GM13976 (cell line): ENCODE measurements around the gene SLC16A1.
A peak's percentile ranks its signal among the peaks of the same experiment; 100 is the strongest.

ENCODE experiments used
- DNase-seq: peaks from one replicate; pipeline ENCODE4 v3.0.0; 2012; ENCODE audit warnings: low spot score
- CTCF ChIP-seq: IDR thresholded peaks from 2 replicates; pipeline ENCODE4 v1.5.1; 2012; ENCODE audit warnings: borderline replicate concordance, mild to moderate bottlenecking; ENCODE audit not compliant: insufficient read depth; ENCODE audit errors: extremely low read depth, missing control alignments, control extremely low read depth
- in situ Hi-C: fragments of 300-500 bp; cut with MboI; formaldehyde crosslinking; loops from one replicate; pipeline ENCODE4 v1.12.0; 2022; ENCODE audit warnings: low sequenced_read_pairs, mixed read lengths, inconsistent platforms; ENCODE audit not compliant: unreplicated experiment

Gene SLC16A1

DNA sequence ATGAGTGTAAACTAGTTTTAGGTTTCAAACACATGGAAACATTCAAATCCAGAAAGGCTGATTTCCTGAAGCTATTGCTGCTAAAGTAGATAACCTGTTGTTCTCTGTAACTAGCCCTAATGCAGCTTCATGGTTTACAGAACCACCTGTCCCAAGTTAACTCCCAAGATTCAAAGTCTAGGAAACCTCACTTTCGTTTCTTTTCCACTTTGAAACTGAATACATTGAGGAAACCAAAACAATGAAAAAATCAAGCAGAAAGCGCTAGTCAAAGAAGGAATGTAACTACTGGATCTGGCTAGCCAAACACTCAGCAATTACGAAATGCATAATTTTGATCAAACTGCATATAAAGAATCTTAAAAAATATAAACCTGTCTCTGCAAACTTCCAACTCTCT lies 17.8 kb downstream of the SLC16A1 start:
- no peak for TF ChIP-seq CTCF
- in situ Hi-C loops, result no loop called here
- no peak for DNase-seq

- TF ChIP-seq CTCF, result no peak
- in situ Hi-C loops, result no loop called here
- no peak for DNase-seq
Observed at GRCh38 chr1:112937495-112937894, 18.5 kb downstream of the SLC16A1 start.

DNA sequence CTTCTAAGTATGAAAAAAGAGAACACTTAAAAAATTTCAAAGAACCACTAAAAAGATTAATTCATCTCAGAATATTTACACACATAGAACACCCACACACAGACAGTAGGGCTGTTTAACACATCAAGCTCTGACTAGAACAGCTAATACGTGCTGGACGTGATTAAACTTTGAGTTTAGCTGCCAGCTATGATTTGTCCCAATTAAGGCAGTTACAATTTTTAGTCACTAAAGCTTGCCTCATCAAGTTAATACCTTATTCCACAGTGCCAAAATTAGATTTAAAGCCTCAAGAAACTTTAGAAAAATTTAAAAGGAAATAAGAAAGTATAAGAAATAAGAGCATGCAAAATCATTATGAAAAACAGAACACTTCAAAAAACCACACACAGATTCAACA lies 18.9 kb downstream of the SLC16A1 start:
- in situ Hi-C loops, result no loop called here
- peak; percentile 41 for DNase-seq
- TF ChIP-seq CTCF, result no peak

DNA sequence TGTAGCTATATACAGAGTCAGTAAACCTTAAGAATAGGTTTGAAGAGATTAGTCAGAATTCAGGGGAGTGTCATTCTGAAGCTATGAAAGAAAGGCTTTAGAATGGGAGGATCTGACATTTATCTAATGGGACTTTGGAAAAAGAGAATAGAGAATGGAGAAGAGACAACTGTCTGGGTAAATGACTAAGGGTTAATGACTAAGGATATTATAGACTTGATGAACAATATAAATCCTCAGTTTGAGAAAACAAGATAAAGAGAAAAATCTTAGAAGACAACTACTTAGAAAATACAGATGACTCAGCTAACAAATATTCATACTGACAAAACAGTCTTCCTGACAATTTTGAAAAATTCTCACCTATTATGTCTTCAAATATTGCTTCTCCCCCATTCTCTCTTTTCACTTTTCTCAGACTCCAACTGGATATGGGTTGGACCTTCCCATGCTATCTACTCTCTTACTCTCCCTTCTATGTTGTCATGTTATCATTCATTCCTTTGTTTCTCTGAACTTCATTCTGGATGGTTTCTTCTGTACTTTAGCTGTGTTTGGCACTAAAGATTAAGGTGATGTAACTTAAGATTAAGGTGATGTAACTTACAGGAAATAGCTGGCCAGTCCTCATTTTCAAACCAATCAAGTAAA lies 20.4 kb downstream of the SLC16A1 start:
- no peak for DNase-seq
- in situ Hi-C loops, result no loop called here
- no peak for TF ChIP-seq CTCF

GRCh38 chr1:112934577-112934976 lies 21.4 kb downstream of the SLC16A1 start:
- TF ChIP-seq CTCF, result no peak

GRCh38 chr1:112933820-112934571 lies 22.0 kb downstream of the SLC16A1 start:
- no peak for DNase-seq
- no peak for TF ChIP-seq CTCF
- in situ Hi-C loops, result no loop called here

More at GRCh38 chr1:112934577-112934976, 21.4 kb downstream of the SLC16A1 start:
- in situ Hi-C loops, result no loop called here
- no peak for DNase-seq

- no peak for DNase-seq
- no peak for TF ChIP-seq CTCF
- in situ Hi-C loops, result no loop called here
Observed at GRCh38 chr1:112929979-112930378, 26.0 kb downstream of the SLC16A1 start.
